D721Med (cell line): Measurements from ENCODE around the gene HRNR.

ENCODE experiments used
- DNase-seq: peaks from one replicate; pipeline ENCODE4 v3.0.0; 2011; ENCODE audit warnings: low spot score; ENCODE audit not compliant: insufficient read length
- FAIRE-seq: peaks from 2 replicates; lab custom pipeline; 2011; peaks lifted over from hg19 to GRCh38; lab: Jason Lieb, UNC
- TF ChIP-seq, protein P1 (sequence below): IDR thresholded peaks from 2 replicates; pipeline ENCODE4 v1.5.1; 2012; ENCODE audit warnings: mild to moderate bottlenecking, control low read depth; ENCODE audit not compliant: insufficient read depth; ENCODE audit errors: missing control alignments

HRNR gene

DNA sequence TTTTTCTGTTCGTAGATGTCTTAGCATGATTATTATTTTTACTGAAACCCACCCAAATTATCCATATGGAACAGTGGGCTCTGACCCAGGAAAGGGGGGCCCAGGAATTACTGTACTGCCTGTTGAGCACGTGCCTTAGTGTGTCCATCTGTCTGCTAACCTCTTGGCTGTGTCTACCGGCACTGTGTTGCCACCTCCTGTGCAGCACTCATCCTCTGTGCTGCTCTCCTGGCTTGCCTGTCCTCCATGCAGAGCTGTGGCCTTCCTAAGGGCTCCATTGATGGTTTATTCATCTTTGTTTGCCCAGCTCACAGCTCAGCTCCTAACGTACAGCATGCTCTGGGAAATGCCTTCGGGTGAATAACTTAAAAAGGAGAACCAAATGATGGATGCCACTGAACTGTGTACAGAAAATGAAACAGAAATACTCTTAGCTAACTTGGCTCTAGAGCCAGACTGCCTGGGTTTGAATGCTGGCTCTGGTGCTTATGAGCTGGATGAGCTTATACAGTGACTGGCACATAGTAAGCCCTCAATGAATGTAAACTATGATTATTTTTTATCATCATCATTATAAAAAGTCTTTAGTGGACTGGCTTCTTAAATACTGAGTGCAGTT is 53.6 kb downstream of the HRNR start:
- FAIRE-seq = no peak
- TF ChIP-seq, protein P1, sequence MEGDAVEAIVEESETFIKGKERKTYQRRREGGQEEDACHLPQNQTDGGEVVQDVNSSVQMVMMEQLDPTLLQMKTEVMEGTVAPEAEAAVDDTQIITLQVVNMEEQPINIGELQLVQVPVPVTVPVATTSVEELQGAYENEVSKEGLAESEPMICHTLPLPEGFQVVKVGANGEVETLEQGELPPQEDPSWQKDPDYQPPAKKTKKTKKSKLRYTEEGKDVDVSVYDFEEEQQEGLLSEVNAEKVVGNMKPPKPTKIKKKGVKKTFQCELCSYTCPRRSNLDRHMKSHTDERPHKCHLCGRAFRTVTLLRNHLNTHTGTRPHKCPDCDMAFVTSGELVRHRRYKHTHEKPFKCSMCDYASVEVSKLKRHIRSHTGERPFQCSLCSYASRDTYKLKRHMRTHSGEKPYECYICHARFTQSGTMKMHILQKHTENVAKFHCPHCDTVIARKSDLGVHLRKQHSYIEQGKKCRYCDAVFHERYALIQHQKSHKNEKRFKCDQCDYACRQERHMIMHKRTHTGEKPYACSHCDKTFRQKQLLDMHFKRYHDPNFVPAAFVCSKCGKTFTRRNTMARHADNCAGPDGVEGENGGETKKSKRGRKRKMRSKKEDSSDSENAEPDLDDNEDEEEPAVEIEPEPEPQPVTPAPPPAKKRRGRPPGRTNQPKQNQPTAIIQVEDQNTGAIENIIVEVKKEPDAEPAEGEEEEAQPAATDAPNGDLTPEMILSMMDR = no peak
- DNase-seq = no peak

DNA sequence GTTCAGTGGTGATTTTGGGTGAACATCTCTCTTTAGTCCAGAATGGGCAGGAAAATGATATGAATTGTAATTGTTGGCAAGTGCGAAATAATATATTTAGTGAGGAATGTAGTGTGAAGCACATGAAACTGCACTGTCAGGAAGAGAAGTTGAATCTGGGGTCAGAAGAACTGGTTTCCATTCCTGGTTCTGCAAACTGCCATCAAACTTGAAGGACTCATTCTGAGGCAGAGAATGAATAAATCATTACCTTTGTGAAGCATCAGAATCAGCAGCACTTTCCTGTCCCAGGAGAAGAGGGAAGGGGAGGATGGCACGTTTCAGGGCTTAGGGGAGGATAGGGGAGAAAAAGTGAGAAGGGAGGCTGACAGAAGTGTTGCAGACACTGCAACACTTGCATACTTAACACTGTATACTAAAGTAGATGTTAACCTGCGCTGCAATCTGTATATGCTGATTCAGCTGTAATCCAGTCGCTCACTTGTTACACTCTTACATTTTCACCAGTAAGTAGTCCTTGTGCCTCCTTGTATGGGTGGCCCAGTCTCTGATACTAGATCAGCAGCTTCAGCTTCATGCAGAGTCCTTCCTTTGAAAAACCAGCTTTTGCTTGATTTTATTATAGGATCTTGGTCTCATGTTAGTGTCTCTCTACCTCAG is 54.5 kb downstream of the HRNR start:
- TF ChIP-seq, protein P1 = no peak
- no peak for FAIRE-seq
- no peak for DNase-seq

DNA sequence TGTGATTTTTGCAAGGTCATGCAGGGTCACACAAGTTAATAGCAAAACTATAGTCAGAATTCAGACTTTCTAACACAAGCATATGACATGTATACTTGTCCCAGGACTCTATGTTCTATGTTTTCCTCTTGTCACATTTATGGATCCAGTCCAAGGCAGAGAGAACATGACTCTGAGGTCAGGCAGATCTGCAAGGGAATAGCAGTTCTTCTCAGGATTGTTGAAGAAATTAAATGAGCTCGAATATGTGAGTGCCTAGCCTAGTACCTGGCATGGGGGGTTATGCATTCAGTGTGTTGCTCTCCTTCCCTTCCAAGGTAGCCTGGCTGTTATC is 55.5 kb downstream of the HRNR start:
- TF ChIP-seq, protein P1 = no peak
- DNase-seq = no peak
- no peak for FAIRE-seq

DNA sequence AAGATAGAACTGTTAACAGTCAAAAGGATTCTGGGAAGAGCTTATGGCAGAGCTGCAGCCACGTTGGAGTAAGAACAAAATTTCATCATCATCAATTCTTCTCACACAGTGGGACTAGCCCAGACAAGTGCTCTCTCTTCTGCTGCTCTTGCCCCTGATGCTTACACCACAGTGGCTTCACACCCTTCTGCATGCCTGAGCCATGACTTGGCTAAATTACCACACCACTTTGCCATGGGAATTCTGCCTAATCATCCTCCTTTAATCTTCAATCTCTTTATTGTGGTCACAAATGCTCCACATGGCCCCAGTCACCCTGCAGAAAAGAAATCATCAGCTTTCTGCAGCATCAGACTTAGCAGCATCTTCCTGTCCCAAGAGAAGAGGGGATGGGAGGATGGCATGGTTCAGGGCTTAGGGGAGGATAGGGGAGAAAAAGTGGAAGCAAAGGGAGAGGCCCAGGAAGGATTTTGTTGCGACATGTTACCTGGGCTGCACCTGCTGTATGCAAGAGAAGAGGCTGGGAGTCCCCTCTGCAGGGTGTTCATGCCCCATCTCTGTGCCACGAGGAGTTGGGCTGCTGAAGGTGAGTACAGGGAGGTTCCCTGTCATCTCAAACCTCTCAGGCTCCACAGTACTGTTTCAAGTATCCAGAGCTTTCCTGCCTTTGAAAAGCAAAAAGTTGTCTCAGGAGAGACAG is 56.0 kb downstream of the HRNR start:
- no peak for FAIRE-seq
- TF ChIP-seq, protein P1 = no peak
- no peak for DNase-seq

DNA sequence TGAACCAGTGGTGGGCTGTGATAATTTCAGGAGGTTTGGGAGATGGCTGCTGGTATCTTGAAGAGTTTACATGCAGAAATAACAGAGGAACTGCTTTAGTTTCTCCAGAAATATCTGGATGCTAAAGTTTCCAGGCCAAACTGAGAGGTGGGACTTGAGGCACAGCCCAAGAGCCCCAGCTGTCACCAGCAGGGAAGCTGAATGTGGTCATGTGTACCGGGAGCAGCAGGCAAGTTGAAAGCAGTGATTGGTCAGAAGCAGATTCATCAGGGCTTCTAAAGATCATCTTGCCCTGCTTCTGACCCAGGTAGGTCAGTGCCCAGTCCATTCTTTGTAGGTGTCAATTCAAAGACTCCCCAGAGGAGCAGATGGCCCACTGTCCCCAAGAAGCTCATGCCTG is 57.0 kb downstream of the HRNR start:
- no peak for FAIRE-seq
- TF ChIP-seq, protein P1 = no peak
- DNase-seq = no peak

DNA sequence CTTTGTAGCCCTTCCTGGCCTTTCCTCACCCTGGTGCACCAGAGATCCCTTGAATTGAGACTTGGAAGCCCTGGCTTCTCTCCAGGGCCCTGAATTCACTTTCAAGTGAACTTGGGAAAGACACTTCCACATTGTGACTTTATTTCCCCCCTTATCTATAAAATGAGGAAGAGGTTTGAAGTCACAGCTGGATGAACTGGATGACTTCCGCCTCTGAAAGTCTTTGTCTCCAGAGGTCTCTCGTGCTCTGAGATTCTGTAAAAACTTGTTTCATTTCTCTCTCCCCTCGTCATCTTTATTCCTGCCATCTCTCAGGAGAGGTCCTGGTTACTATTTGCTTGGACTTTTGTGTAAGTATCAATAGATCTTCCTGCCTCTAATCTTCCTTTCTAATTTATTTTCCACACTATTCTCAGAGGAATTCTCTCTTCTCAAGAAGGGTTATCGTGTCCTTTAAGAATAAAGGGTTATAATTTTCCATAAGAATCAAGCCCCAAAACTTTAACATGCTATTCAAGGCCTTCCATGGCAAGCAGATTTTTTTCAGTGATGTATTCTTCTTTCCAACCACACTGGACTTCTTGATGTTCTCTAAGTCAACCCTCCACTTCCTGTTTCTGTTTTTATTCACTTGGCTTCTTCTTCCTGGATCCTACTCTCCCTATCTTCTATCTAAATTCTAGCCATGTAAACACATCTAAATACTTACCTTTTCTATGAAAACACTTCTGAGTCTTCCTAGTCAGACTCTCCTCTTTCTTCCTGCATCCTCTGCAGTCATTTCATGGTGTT is 58.5 kb downstream of the HRNR start:
- FAIRE-seq (no peak), DNase-seq (no peak)
- TF ChIP-seq, protein P1 = no peak
